ENCODE results near the gene FGD6.

Gene FGD6

GRCh38 chr12:95212586-95212985 lies 4.7 kb downstream of the FGD6 start:
- Histone ChIP-seq H3K4me1 (ENCODE audit: control insufficient read depth in 1 of 2, insufficient read depth in 1 of 2, low read depth in 1 of 2, low read length in 1 of 2) (peaks cover 11 to 15% of the 10 kb centered on the region in 2 experiments), H3K9me3 (no peaks in the 10 kb centered on the region), H3K4me3 (ENCODE audit: low read depth in 1 of 2, low read length in 1 of 2) (no peak overlapping the region), H3K27ac (no peak overlapping the region), H3K36me3 (no peaks in the 10 kb centered on the region), H3K27me3 (peaks cover 12% of the 10 kb centered on the region)
- TF ChIP-seq CTCF (IDR thresholded peaks at IDR 0.05) = no peak

GRCh38 chr12:95208678-95209077 lies 8.6 kb downstream of the FGD6 start:
- Histone ChIP-seq H3K4me1 (ENCODE audit: control insufficient read depth in 1 of 2, insufficient read depth in 1 of 2, low read depth in 1 of 2, low read length in 1 of 2) (no peaks in the 10 kb centered on the region), H3K27me3 (no peaks in the 10 kb centered on the region), H3K9me3 (no peaks in the 10 kb centered on the region), H3K27ac (no peak overlapping the region), H3K4me3 (ENCODE audit: low read depth in 1 of 2, low read length in 1 of 2) (no peak overlapping the region), H3K36me3 (no peaks in the 10 kb centered on the region)
- no peak for TF ChIP-seq CTCF (IDR thresholded peaks at IDR 0.05)

- H3K27ac ChIP-seq = no peak overlapping the region
These were observed 9.9 kb downstream of the FGD6 start for GRCh38 chr12:95207407-95207806.

GRCh38 chr12:95206916-95207315 lies 10.4 kb downstream of the FGD6 start:
- Histone ChIP-seq H3K36me3 (no peaks in the 10 kb centered on the region), H3K4me3 (ENCODE audit: low read depth in 1 of 2, low read length in 1 of 2) (no peak overlapping the region), H3K4me1 (ENCODE audit: control insufficient read depth in 1 of 2, insufficient read depth in 1 of 2, low read depth in 1 of 2, low read length in 1 of 2) (no peaks in the 10 kb centered on the region), H3K27me3 (no peaks in the 10 kb centered on the region), H3K9me3 (no peaks in the 10 kb centered on the region), H3K27ac (no peak overlapping the region)
- no peak for TF ChIP-seq CTCF (IDR thresholded peaks at IDR 0.05)

More at GRCh38 chr12:95207407-95207806, 9.9 kb downstream of the FGD6 start:
- H3K4me3 ChIP-seq (ENCODE audit: low read depth in 1 of 2, low read length in 1 of 2) = no peak overlapping the region
- no peaks in the 10 kb centered on the region for H3K27me3 ChIP-seq
- no peaks in the 10 kb centered on the region for H3K4me1 ChIP-seq (ENCODE audit: control insufficient read depth in 1 of 2, insufficient read depth in 1 of 2, low read depth in 1 of 2, low read length in 1 of 2)
- H3K9me3 ChIP-seq = no peaks in the 10 kb centered on the region
- no peaks in the 10 kb centered on the region for H3K36me3 ChIP-seq
- no peak for TF ChIP-seq CTCF (IDR thresholded peaks at IDR 0.05)

GRCh38 chr12:95205685-95206084 lies 11.6 kb downstream of the FGD6 start:
- no peak for TF ChIP-seq CTCF (IDR thresholded peaks at IDR 0.05)
- no peaks in the 10 kb centered on the region for H3K4me1 ChIP-seq (ENCODE audit: control insufficient read depth in 1 of 2, insufficient read depth in 1 of 2, low read depth in 1 of 2, low read length in 1 of 2)
- no peak overlapping the region for H3K4me3 ChIP-seq (ENCODE audit: low read depth in 1 of 2, low read length in 1 of 2)
- no peaks in the 10 kb centered on the region for H3K9me3 ChIP-seq
- no peaks in the 10 kb centered on the region for H3K27me3 ChIP-seq
- H3K36me3 ChIP-seq = no peaks in the 10 kb centered on the region
- H3K27ac ChIP-seq = no peak overlapping the region

All from neutrophil (primary cell).